ENCODE data around the gene LRFN2. TPM values are rescaled to one million over a fixed set of nuclear protein-coding genes. Genes with fewer than 3 reads are reported as not detected.

LRFN2 gene
- polyA plus RNA-seq, 1 donor from 2014 or later, result 14.8 TPM

- H3K27me3 ChIP-seq (ENCODE audit: insufficient read depth, low read depth, low read length), result no peaks in the 10 kb centered on the region
- no peak overlapping the region for H3K4me2 ChIP-seq (ENCODE audit: low read length)
- H3K27ac ChIP-seq (ENCODE audit: low read length), result no peak overlapping the region
- TF ChIP-seq SMC3 (conservative IDR thresholded peaks at IDR 0.05; ENCODE audit: poor library complexity) (no peak), MXI1 (conservative IDR thresholded peaks at IDR 0.05; ENCODE audit: poor library complexity, severe bottlenecking) (no peak), EP300 (conservative IDR thresholded peaks at IDR 0.05; ENCODE audit: poor library complexity, severe bottlenecking) (no peak), EZH2 (IDR thresholded peaks at IDR 0.05; ENCODE audit: borderline replicate concordance, insufficient read depth, low read length, poor library complexity, severe bottlenecking) (no peak), REST (IDR thresholded peaks at IDR 0.05; ENCODE audit: borderline replicate concordance) (no peak), RAD21 (conservative IDR thresholded peaks at IDR 0.05) (no peak), TAF1 (IDR thresholded peaks at IDR 0.05; ENCODE audit: low read depth) (no peak), POLR2AphosphoS5 (IDR thresholded peaks at IDR 0.05) (no peak), CTCF (IDR thresholded peaks at IDR 0.05; ENCODE audit: poor library complexity, severe bottlenecking) (no peak)
- H3K9ac ChIP-seq (ENCODE audit: low read length), result no peak overlapping the region
- H3K9me3 ChIP-seq (ENCODE audit: low read length), result no peaks in the 10 kb centered on the region
- H3K4me3 ChIP-seq (ENCODE audit: low read length), result no peak overlapping the region
- no peaks in the 10 kb centered on the region for H4K20me1 ChIP-seq (ENCODE audit: insufficient read depth)
- H3K79me2 ChIP-seq (replicated peaks; ENCODE audit: insufficient read depth, low read length), result no peaks in the 10 kb centered on the region
- H3F3A ChIP-seq (ENCODE audit: insufficient read depth, low read length, poor library complexity, severe bottlenecking), result no peaks in the 10 kb centered on the region
- H3K36me3 ChIP-seq (ENCODE audit: insufficient read depth, low read length), result no peaks in the 10 kb centered on the region
- no peaks in the 10 kb centered on the region for H3K9me2 ChIP-seq (ENCODE audit: insufficient read depth, low read length)
- H2AFZ ChIP-seq (ENCODE audit: low read depth, low read length), result no peak overlapping the region
Measured at GRCh38 chr6:40373267-40373666, 213.9 kb downstream of the LRFN2 start.

GRCh38 chr6:40371621-40372020, 215.5 kb downstream of the LRFN2 start:
- no peaks in the 10 kb centered on the region for H4K20me1 ChIP-seq (ENCODE audit: insufficient read depth)
- H3K27ac ChIP-seq (ENCODE audit: low read length), result no peak overlapping the region
- H3K4me3 ChIP-seq (ENCODE audit: low read length), result no peak overlapping the region
- no peak overlapping the region for H2AFZ ChIP-seq (ENCODE audit: low read depth, low read length)
- H3K4me2 ChIP-seq (ENCODE audit: low read length), result no peak overlapping the region
- H3K36me3 ChIP-seq (ENCODE audit: insufficient read depth, low read length), result no peaks in the 10 kb centered on the region
- H3K9ac ChIP-seq (ENCODE audit: low read length), result no peak overlapping the region
- no peaks in the 10 kb centered on the region for H3K9me2 ChIP-seq (ENCODE audit: insufficient read depth, low read length)
- H3F3A ChIP-seq (ENCODE audit: insufficient read depth, low read length, poor library complexity, severe bottlenecking), result no peaks in the 10 kb centered on the region
- H3K27me3 ChIP-seq (ENCODE audit: insufficient read depth, low read depth, low read length), result no peaks in the 10 kb centered on the region
- no peaks in the 10 kb centered on the region for H3K79me2 ChIP-seq (replicated peaks; ENCODE audit: insufficient read depth, low read length)
- no peak for TF ChIP-seq POLR2AphosphoS5 (IDR thresholded peaks at IDR 0.05)
- no peak for TF ChIP-seq TAF1 (IDR thresholded peaks at IDR 0.05; ENCODE audit: low read depth)
- TF ChIP-seq RAD21 (conservative IDR thresholded peaks at IDR 0.05), result no peak
- no peak for TF ChIP-seq CTCF (IDR thresholded peaks at IDR 0.05; ENCODE audit: poor library complexity, severe bottlenecking)
- no peak for TF ChIP-seq SMC3 (conservative IDR thresholded peaks at IDR 0.05; ENCODE audit: poor library complexity)
- no peak for TF ChIP-seq EP300 (conservative IDR thresholded peaks at IDR 0.05; ENCODE audit: poor library complexity, severe bottlenecking)
- no peak for TF ChIP-seq REST (IDR thresholded peaks at IDR 0.05; ENCODE audit: borderline replicate concordance)
- no peak for TF ChIP-seq EZH2 (IDR thresholded peaks at IDR 0.05; ENCODE audit: borderline replicate concordance, insufficient read depth, low read length, poor library complexity, severe bottlenecking)
- no peak for TF ChIP-seq MXI1 (conservative IDR thresholded peaks at IDR 0.05; ENCODE audit: poor library complexity, severe bottlenecking)
- no peaks in the 10 kb centered on the region for H3K9me3 ChIP-seq (ENCODE audit: low read length)

All from neural cell (in vitro differentiated cells).